OCI-LY7 (cell line): ENCODE measurements around the gene ABCG4.

Experiments
- EZH2phosphoT487 ChIP-seq: fragments of 200-600 bp; sonication (generic); IDR thresholded peaks from 2 replicates; pipeline ENCODE4 v1.6.1; 2018; ENCODE audit warnings: low read depth, borderline replicate concordance, mild to moderate bottlenecking, mixed run types, antibody characterized with exemption, low read length, moderate library complexity, mixed read lengths
- TF ChIP-seq, protein P1 (sequence below): fragments of 200-600 bp; sonication (generic); conservative IDR thresholded peaks from 2 replicates; pipeline ENCODE4 v1.5.1; 2014; ENCODE audit warnings: mild to moderate bottlenecking, antibody characterized with exemption, low read length, moderate library complexity, mixed read lengths

DNA sequence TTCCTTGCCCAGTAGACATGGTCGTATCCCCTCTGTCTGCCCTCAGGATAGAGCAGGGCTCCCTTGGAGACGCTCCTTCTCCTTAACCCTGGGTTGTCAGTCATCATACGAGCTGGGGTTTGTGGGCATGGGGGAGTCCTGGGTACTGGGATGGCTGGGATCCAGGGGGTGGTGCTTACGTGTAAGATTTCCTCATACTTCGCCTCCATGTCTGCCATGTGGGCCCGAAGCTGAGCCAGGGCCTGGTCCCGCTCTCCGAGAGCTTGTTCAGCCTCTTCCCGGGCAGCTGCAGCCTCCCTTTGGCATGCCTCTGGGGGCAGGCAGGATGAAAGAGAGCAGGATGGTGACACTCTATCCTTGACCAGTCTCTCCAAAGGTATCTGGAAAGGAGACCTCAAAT lies 41.7 kb downstream of the ABCG4 start:
- TF ChIP-seq, protein P1, sequence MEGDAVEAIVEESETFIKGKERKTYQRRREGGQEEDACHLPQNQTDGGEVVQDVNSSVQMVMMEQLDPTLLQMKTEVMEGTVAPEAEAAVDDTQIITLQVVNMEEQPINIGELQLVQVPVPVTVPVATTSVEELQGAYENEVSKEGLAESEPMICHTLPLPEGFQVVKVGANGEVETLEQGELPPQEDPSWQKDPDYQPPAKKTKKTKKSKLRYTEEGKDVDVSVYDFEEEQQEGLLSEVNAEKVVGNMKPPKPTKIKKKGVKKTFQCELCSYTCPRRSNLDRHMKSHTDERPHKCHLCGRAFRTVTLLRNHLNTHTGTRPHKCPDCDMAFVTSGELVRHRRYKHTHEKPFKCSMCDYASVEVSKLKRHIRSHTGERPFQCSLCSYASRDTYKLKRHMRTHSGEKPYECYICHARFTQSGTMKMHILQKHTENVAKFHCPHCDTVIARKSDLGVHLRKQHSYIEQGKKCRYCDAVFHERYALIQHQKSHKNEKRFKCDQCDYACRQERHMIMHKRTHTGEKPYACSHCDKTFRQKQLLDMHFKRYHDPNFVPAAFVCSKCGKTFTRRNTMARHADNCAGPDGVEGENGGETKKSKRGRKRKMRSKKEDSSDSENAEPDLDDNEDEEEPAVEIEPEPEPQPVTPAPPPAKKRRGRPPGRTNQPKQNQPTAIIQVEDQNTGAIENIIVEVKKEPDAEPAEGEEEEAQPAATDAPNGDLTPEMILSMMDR: no peak
- no peak for TF ChIP-seq EZH2phosphoT487
